ENCODE data around the gene ITPRIPL1.

ITPRIPL1 gene

DNA sequence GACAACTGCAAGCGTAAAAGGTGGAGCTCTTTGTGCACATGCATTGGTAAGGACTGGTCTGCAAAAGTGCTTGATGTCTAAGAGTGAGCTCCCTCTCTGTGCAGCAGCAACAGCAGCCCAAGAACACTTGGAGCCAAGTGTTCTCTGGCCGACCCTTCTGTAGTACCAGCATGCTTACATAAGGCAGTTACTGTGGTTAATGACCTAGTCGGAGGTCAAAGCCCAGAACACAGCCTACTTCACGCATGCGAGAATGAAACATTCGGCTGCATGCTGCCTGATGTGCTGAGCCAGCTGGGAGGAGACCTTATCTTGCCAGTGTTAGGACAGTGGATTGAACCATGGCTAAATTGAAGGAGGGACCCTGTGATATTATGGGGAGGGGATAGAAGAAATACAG lies 31.8 kb downstream of the ITPRIPL1 start:
- no peak overlapping the region for H3K4me3 Mint-ChIP-seq
- H3K27ac Mint-ChIP-seq = no peak overlapping the region
- no peaks in the 10 kb centered on the region for H3K27me3 Mint-ChIP-seq
- no peaks in the 10 kb centered on the region for H3K4me1 Mint-ChIP-seq
- no peaks in the 10 kb centered on the region for H3K9me3 Mint-ChIP-seq
- ATAC-seq (no peak), DNase-seq (no peak)
- H3K36me3 Mint-ChIP-seq (ENCODE audit: low read depth) = peaks cover 70% of the 10 kb centered on the region

DNA sequence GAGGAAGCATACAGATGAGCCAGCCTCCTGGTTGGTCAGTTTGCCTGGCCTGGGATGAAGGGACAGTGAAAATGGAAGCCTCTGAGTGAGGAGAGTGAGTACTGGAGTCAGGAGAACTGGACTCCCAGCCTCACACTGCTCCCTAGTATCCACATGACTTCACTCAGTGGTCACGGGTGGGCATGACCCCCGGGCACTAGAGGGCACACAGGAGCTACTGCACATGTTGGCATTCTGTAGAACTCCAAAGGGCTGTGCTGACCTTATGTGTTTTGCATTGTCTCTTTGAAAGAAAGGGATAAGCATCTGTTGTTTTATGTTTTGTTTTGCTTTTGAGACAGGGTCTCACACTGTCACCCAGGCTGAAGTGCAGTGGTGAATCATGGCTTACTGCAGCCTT lies 34.2 kb downstream of the ITPRIPL1 start:
- H3K36me3 Mint-ChIP-seq (ENCODE audit: low read depth) = peaks cover 67% of the 10 kb centered on the region
- no peaks in the 10 kb centered on the region for H3K27me3 Mint-ChIP-seq
- peak; percentile 59 for ATAC-seq
- DNase-seq = peak; percentile 18
- no peaks in the 10 kb centered on the region for H3K4me1 Mint-ChIP-seq
- no peak overlapping the region for H3K4me3 Mint-ChIP-seq
- no peaks in the 10 kb centered on the region for H3K9me3 Mint-ChIP-seq
- no peak overlapping the region for H3K27ac Mint-ChIP-seq

DNA sequence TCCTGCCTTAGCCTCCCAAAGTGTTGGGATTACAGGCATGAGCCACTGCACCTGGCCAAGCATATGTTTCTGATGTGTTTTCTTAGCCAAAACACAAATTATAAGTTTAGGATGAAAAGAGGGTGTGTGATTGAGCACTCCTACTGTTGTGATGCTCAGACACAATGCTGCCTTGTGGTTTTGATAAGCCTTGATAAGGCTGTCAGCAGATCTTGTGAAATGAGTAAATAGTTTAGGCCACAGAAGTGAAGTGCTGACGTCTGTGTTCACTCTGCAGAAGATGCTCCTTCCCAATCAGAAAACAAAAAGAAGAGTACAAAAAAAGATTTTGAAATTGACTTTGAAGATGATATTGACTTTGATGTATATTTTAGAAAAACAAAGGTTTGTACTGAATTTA lies 34.7 kb downstream of the ITPRIPL1 start:
- no peak overlapping the region for H3K4me3 Mint-ChIP-seq
- ATAC-seq (no peak), DNase-seq (no peak)
- no peaks in the 10 kb centered on the region for H3K27me3 Mint-ChIP-seq
- H3K27ac Mint-ChIP-seq = no peak overlapping the region
- peaks cover 65% of the 10 kb centered on the region for H3K36me3 Mint-ChIP-seq (ENCODE audit: low read depth)
- no peaks in the 10 kb centered on the region for H3K9me3 Mint-ChIP-seq
- H3K4me1 Mint-ChIP-seq = no peaks in the 10 kb centered on the region

DNA sequence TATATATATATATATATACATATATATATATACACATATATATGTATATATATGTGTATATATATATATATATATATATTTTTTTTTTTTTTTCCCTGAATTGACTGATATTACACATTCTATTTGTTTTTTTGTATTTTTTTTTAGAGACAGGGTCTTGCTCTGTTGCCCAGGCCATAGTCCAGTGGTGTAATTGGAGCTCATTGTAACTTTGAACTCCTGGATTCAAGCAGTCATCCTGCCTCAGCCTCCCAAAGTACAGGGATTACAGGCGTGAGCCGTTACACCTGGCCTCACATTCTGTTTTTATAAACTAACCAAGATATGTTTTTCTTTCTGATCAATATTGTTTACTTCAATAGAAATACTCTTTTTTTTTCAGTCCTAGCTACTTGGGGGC lies 36.6 kb downstream of the ITPRIPL1 start:
- Mint-ChIP-seq H3K9me3 (no peaks in the 10 kb centered on the region), H3K27ac (no peak overlapping the region), H3K27me3 (no peaks in the 10 kb centered on the region), H3K36me3 (ENCODE audit: low read depth) (peaks cover 68% of the 10 kb centered on the region), H3K4me1 (no peaks in the 10 kb centered on the region), H3K4me3 (no peak overlapping the region)
- no peak for ATAC-seq
- no peak for DNase-seq

DNA sequence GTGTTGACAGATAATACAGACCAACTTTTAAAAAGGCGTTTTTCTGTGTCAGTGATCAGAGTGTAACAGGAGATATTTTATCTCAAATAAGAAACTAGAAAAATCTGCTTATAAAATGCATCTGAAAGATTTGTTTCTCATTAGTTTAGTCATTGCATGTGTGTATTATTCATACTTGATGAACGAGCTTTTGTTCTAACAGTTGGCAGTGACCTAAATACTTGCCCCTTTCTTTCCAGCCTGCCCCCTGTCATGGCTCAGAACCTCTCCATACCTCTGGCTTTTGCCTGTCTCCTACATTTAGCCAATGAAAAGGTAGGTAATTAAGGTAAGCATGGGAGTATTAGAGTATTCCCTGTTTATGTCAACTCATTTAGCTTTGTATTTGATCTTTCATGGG lies 44.1 kb downstream of the ITPRIPL1 start:
- Mint-ChIP-seq H3K4me3 (no peak overlapping the region), H3K27ac (no peak overlapping the region), H3K36me3 (ENCODE audit: low read depth) (peaks cover 76% of the 10 kb centered on the region)

DNA sequence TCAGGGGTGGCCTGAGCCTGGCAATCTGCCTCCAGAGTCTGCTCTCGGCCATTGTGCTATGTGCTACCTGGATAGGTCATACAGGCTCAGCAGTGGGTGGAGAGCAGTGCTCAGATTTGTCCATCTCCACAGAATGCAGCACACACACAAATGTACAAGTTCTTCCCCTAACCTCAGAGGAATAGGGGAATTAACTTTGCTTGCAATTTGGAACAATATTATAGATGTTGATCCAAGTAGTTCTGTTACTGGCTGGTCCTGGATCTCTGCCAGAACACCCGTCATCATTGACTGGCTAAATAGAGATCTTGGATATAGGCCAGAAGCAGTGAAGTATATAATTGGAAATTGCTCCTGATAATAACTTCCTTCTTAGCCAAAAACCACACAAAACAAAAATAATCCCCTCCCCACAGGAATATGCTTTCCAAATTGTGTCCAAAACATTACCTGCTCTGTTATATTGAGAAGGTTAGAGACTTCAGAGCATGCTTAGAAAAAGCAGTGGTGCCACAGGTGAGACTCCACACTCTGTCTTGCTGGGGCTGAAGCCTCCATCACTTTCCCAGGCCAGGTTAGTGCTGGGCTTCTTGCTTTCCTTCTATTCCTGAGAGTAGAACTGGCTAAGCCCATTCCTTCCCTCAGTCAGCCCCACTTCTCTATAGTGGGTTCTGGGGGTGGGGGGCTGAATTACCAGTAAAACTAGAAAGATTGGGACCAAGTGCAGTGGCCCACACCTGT lies 49.3 kb downstream of the ITPRIPL1 start:
- Mint-ChIP-seq H3K27me3 (no peaks in the 10 kb centered on the region), H3K9me3 (peaks cover 14% of the 10 kb centered on the region), H3K27ac (no peak overlapping the region), H3K36me3 (ENCODE audit: low read depth) (peaks cover 44% of the 10 kb centered on the region), H3K4me1 (no peaks in the 10 kb centered on the region), H3K4me3 (no peak overlapping the region)
- ATAC-seq (no peak), DNase-seq (no peak)

More for the DNA sequence above, 44.1 kb downstream of the ITPRIPL1 start:
- ATAC-seq (no peak), DNase-seq (no peak)
- Mint-ChIP-seq H3K27me3 (no peaks in the 10 kb centered on the region), H3K9me3 (no peaks in the 10 kb centered on the region), H3K4me1 (no peaks in the 10 kb centered on the region)

Data from activated naive CD8-positive, alpha-beta T cell treated with anti-CD3 and anti-CD28 coated beads, Interleukin-2, amount 50 U/mL, for 24 hours (primary cell).